SK-N-SH (cell line): Measurements from ENCODE around the gene GRM5. TPM values are rescaled to one million over a fixed set of nuclear protein-coding genes. Genes with fewer than 3 reads are reported as not detected.

Source experiments
- CTCF ChIA-PET: fragments of 300-600, 350-600 bp; formaldehyde crosslinking; extraction: SDS; loops from one replicate; lab custom pipeline; 2021; lab: Yijun Ruan, JAX
- POLR2A ChIA-PET: fragments of 350-600 bp; sonication (Branson Sonifier 250); formaldehyde crosslinking; extraction: SDS; loops from one replicate; lab custom pipeline; 2020; ENCODE audit warnings: antibody characterized with exemption, inconsistent platforms; lab: Yijun Ruan, JAX
- DNase-seq: peaks from one replicate; pipeline ENCODE4 v3.0.0; 2012
- H2AFZ ChIP-seq: fragments of 200-600 bp; sonication (generic); 2 replicates; pipeline ENCODE4 v1.8.1; 2016; ENCODE audit warnings: antibody characterized with exemption, mild to moderate bottlenecking, low read depth
- H3F3A ChIP-seq: fragments of 200-600 bp; sonication (generic); replicated peaks from 2 replicates; pipeline ENCODE3; 2016; ENCODE audit warnings: antibody characterized with exemption, mild to moderate bottlenecking; ENCODE audit not compliant: insufficient read depth
- H3K27ac ChIP-seq, 2 experiments: fragments of 200-500 bp in 1 of 2; fragments of 200-600 bp in 1 of 2; sonication (Bioruptor generic) in 1 of 2; sonication (generic), shearing (Covaris generic) in 1 of 2; 2 replicates each; pipeline versions ENCODE4 v1.5.1 to v1.6.1; 2014 to 2016; ENCODE audit warnings: low read depth in 2 of 2, inconsistent platforms in 1 of 2, low read length in 1 of 2, mild to moderate bottlenecking in 1 of 2, mixed read lengths in 1 of 2
- H3K27me3 ChIP-seq: fragments of 200-600 bp; sonication (generic), shearing (Covaris generic); 2 replicates; pipeline ENCODE4 v1.6.1; 2016; ENCODE audit warnings: mixed run types; ENCODE audit not compliant: insufficient read depth
- H3K36me3 ChIP-seq, 2 experiments: fragments of 200-500 bp in 1 of 2; fragments of 200-600 bp in 1 of 2; sonication (Bioruptor generic) in 1 of 2; sonication (generic) in 1 of 2; replicated peaks in 1 of 2; 2 replicates each; pipeline versions ENCODE3 to v1.5.1; 2014 to 2016; ENCODE audit warnings: low read length in 1 of 2, mild to moderate bottlenecking in 1 of 2; ENCODE audit not compliant: insufficient read depth in 2 of 2, control insufficient read depth in 1 of 2
- H3K4me1 ChIP-seq, 2 experiments: fragments of 200-500 bp in 1 of 2; fragments of 200-600 bp in 1 of 2; sonication (Bioruptor generic) in 1 of 2; sonication (generic), shearing (Covaris generic) in 1 of 2; 2 replicates each; pipeline versions ENCODE4 v1.5.1 to v1.6.1; 2014 to 2016; ENCODE audit warnings: low read depth in 1 of 2, low read length in 1 of 2, mixed run types in 1 of 2; ENCODE audit not compliant: insufficient read depth in 2 of 2, control insufficient read depth in 1 of 2
- H3K4me2 ChIP-seq: fragments of 200-600 bp; sonication (generic), shearing (Covaris generic); 2 replicates; pipeline ENCODE4 v1.6.1; 2017; ENCODE audit warnings: mixed run types
- H3K4me3 ChIP-seq, 2 experiments: fragments of 200-500 bp in 1 of 2; fragments of 200-600 bp in 1 of 2; sonication (Bioruptor generic) in 1 of 2; sonication (generic), shearing (Covaris generic) in 1 of 2; 2 replicates each; pipeline versions ENCODE4 v1.5.1 to v1.8.1; 2014 to 2016; ENCODE audit warnings: low read depth in 2 of 2, inconsistent platforms in 1 of 2, low read length in 1 of 2, mild to moderate bottlenecking in 1 of 2, mixed read lengths in 1 of 2, moderate library complexity in 1 of 2
- H3K79me2 ChIP-seq: fragments of 200-600 bp; sonication (generic); 2 replicates; pipeline ENCODE4 v1.8.1; 2017; ENCODE audit warnings: mild to moderate bottlenecking; ENCODE audit not compliant: insufficient read depth
- H3K9ac ChIP-seq: fragments of 200-600 bp; sonication (generic); 2 replicates; pipeline ENCODE4 v1.6.1; 2017; ENCODE audit warnings: mixed run types
- H3K9me2 ChIP-seq: fragments of 200-600 bp; sonication (generic); 2 replicates; pipeline ENCODE4 v1.6.1; 2017; ENCODE audit warnings: mixed run types
- H3K9me3 ChIP-seq: fragments of 200-600 bp; sonication (generic); 2 replicates; pipeline ENCODE4 v1.6.1; 2017; ENCODE audit warnings: mixed run types, mild to moderate bottlenecking, moderate library complexity
- H4K20me1 ChIP-seq: fragments of 200-600 bp; sonication (generic); 2 replicates; pipeline ENCODE4 v1.6.1; 2017; ENCODE audit warnings: mild to moderate bottlenecking, mixed run types; ENCODE audit not compliant: insufficient read depth
- EP300 ChIP-seq, 2 experiments: IDR thresholded peaks; 2 replicates each; pipeline versions ENCODE4 v1.4.0 to v1.6.1; 2012; ENCODE audit warnings: borderline replicate concordance in 1 of 2, low read depth in 1 of 2, low read length in 1 of 2
- FOSL2 ChIP-seq: IDR thresholded peaks from 2 replicates; pipeline ENCODE4 v1.4.0; 2012; ENCODE audit warnings: low read depth, mild to moderate bottlenecking, moderate library complexity, borderline replicate concordance
- GATA2 ChIP-seq: sonication (generic); formaldehyde crosslinking; IDR thresholded peaks from 2 replicates; pipeline ENCODE4 v1.5.0; 2020; ENCODE audit warnings: mild to moderate bottlenecking, missing genetic modification reagents
- MEF2A ChIP-seq: IDR thresholded peaks from 2 replicates; pipeline ENCODE4 v1.4.0; 2012; ENCODE audit warnings: low read depth, borderline replicate concordance
- NRF1 ChIP-seq: IDR thresholded peaks from 2 replicates; pipeline ENCODE4 v1.6.1; 2012; ENCODE audit warnings: low read depth, mild to moderate bottlenecking, low read length
- POLR2AphosphoS5 ChIP-seq: IDR thresholded peaks from 2 replicates; pipeline ENCODE4 v1.6.1; 2012; ENCODE audit warnings: low read depth, low read length
- RCOR1 ChIP-seq: fragments of 150-350 bp; IDR thresholded peaks from 2 replicates; pipeline ENCODE4 v1.6.1; 2017; ENCODE audit warnings: antibody characterized with exemption, low read length
- SIN3A ChIP-seq: IDR thresholded peaks from 2 replicates; pipeline ENCODE4 v1.6.1; 2012; ENCODE audit warnings: low read depth, mild to moderate bottlenecking, low read length, moderate library complexity, borderline replicate concordance
- SMC3 ChIP-seq: IDR thresholded peaks from 2 replicates; pipeline ENCODE4 v1.6.1; 2012; ENCODE audit warnings: low read depth, low read length, improper control_type of control experiment
- TCF12 ChIP-seq: IDR thresholded peaks from 2 replicates; pipeline ENCODE4 v1.4.0; 2012
- WGBS: methylation state at CpG from one replicate; pipeline ENCODE4 v1.1.6; 2017; ENCODE audit warnings: low lambda C conversion rate; 5-methylcytosine and 5-hydroxymethylcytosine counted together
- polyA plus RNA-seq, 3 experiments: library from polyadenylated mRNA; depleted of rRNA; stranded (reverse); fragments of >200 nt; gene quantifications; 2 replicates each; pipeline ENCODE4 v1.2.3, GENCODE V29; 2012
- TF ChIP-seq, protein P1 (sequence below): IDR thresholded peaks from 2 replicates; pipeline ENCODE4 v1.4.0; 2012; ENCODE audit warnings: low read depth, borderline replicate concordance

GRM5 gene
- polyA plus RNA-seq, 1 of the 3 experiments (the other 2 are of a cell fraction) = not detected

DNA sequence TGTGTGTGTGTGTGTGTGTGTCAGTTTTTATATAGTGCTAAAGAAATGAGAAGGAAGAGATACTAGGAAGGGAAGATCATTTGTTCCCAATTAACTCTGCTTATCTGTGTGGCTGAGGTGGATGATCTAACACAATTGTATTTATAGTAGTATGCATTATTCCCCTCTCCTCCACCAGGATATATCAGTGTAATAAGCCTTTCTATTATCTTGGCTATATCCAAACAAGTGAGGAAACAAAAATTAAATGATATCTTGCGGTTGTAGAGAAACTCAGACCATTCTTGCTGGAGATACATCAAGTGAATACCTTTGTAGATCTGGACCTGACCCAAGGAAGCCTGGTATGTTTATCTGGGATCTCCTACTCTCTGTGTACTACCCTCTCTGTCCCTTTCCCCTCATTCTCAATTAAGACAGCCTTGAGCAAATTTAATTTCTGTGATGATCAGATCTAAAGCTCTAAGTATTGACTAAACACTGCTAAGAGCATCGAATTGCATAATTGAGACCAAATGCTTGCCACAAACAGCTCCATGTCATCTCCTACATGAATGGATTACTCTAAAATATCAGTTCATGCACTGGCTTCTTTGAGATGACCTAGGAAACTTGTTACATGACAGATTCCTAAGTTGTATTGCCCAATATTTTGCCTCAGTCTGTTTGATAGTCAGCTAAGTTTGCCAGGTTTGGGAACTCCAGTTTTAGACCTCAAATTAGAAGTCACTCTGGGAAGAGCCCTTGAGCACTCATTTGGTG is 543.0 kb downstream of the GRM5 start:
- Histone ChIP-seq H3K9me3 (no peaks in the 10 kb centered on the region), H3K79me2 (no peaks in the 10 kb centered on the region), H3K9me2 (no peaks in the 10 kb centered on the region), H3K4me3 (no peak overlapping the region; a peak in 1 of 4 replicates), H3K36me3 (no peaks in the 10 kb centered on the region), H3K27ac (peak overlapping the region in 1 of 2 experiments; percentile 70; a peak in 2 of 4 replicates), H3K9ac (no peak overlapping the region), H3K4me1 (peaks cover 0 to 18% of the 10 kb centered on the region in 2 experiments; a peak in 3 of 4 replicates), H4K20me1 (no peaks in the 10 kb centered on the region), H3K27me3 (no peaks in the 10 kb centered on the region), H3F3A (peaks cover 11% of the 10 kb centered on the region), H3K4me2 (0 out of 2 replicates have a peak overlapping the region, but pooled peaks have one; percentile 24), H2AFZ (no peak overlapping the region)
- WGBS = 19% methylated on average over 2 of the region's 2 CpGs
- DNase-seq = no peak
- TF ChIP-seq FOSL2 (no peak), EP300 (IDR thresholded peaks at IDR 0.05; ENCODE audit: borderline replicate concordance in 1 of 2, low read depth in 1 of 2, low read length in 1 of 2) (no peak), SMC3 (no peak), TCF12 (peak; percentile 35; the same call in 1 of the 2 replicates)
- POLR2A ChIA-PET = no interaction called here
- CTCF ChIA-PET = interaction anchor here (0.6 kb wide), 1 partner anchor 58 kb away, joined by 3 read pairs; no protein-coding TSS in a partner anchor

DNA sequence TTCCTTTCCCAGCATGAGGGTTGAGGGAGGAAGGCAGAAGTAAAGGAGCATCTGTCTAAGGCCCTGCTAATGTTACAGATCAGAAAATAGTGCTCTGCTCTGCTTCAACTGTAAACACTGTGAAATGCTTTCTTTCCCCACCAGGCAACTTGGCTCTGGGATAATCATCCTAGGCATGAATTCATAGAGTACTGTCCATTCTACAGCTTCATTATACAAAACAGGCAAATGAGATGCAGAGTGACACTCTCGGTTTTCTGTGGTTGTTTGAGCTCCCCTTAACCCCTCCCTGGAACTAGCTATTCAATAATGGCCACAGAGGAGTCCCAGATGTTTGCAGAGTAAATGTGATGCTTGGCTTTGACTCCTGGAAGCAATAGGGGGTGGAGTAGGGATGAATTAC is 544.0 kb downstream of the GRM5 start:
- Histone ChIP-seq H3K79me2 (no peaks in the 10 kb centered on the region), H3K27ac (peak overlapping the region in 1 of 2 experiments; percentile 70; a peak in 2 of 4 replicates), H3K4me2 (no peak overlapping the region; the same call in 1 of the 2 replicates), H3K27me3 (no peaks in the 10 kb centered on the region), H3K36me3 (no peaks in the 10 kb centered on the region), H3K9me3 (no peaks in the 10 kb centered on the region), H2AFZ (peak overlapping the region; percentile 50), H3F3A (peaks cover 11% of the 10 kb centered on the region), H3K9ac (no peak overlapping the region), H4K20me1 (no peaks in the 10 kb centered on the region), H3K4me1 (peaks cover 0 to 18% of the 10 kb centered on the region in 2 experiments; a peak in 3 of 4 replicates), H3K4me3 (no peak overlapping the region), H3K9me2 (no peaks in the 10 kb centered on the region)
- TF ChIP-seq SIN3A (no peak), NRF1 (no peak), RCOR1 (no peak), MEF2A (no peak), GATA2 (no peak), SMC3 (no peak), EP300 (IDR thresholded peaks at IDR 0.05; ENCODE audit: borderline replicate concordance in 1 of 2, low read depth in 1 of 2, low read length in 1 of 2) (no peak), POLR2AphosphoS5 (no peak)
- TF ChIP-seq, protein P1, sequence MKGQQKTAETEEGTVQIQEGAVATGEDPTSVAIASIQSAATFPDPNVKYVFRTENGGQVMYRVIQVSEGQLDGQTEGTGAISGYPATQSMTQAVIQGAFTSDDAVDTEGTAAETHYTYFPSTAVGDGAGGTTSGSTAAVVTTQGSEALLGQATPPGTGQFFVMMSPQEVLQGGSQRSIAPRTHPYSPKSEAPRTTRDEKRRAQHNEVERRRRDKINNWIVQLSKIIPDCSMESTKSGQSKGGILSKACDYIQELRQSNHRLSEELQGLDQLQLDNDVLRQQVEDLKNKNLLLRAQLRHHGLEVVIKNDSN = no peak
- ChIA-PET POLR2A (no interaction called here), CTCF (interaction anchor here (0.6 kb wide), 1 partner anchor 59 kb away, joined by 3 read pairs; no protein-coding TSS in a partner anchor)
- 0% methylated on average over 1 of the region's 1 CpG for WGBS
- DNase-seq = no peak
